ENCODE measurements around the gene C9. TPM values are rescaled to one million over a fixed set of nuclear protein-coding genes. Genes with fewer than 3 reads are reported as not detected.
"Not testable (repeated sequence)": the region's sequence is repeated elsewhere in the genome, so short reads cannot be mapped to it uniquely, and the experiment has no call there.

Gene C9
- polyA plus RNA-seq, 1 experiment = not detected

- H3K27me3 ChIP-seq (ENCODE audit: control insufficient read depth, insufficient read depth, low read length) = no peaks in the 10 kb centered on the region
- H3K4me3 ChIP-seq (ENCODE audit: low read depth, low read length) = no peak overlapping the region
- TF ChIP-seq CTCF (IDR thresholded peaks at IDR 0.05; ENCODE audit: insufficient read depth, low read depth, low read length) = no peak
- POLR2A ChIA-PET = interaction anchor here (0.6 kb wide), 1 partner anchor 132 kb away, joined by 3 read pairs; no protein-coding TSS in a partner anchor
- no peak for DNase-seq (ENCODE audit: low read depth)
- CTCF ChIA-PET = interaction anchor here (1.0 to 3.4 kb wide), 13 partner anchors 8 to 296 kb away, joined by 3 to 22 read pairs (median 6); partner anchors contain the start of gene FYB1
- H3K36me3 ChIP-seq (ENCODE audit: control insufficient read depth, insufficient read depth, low read length) = no peaks in the 10 kb centered on the region
Measured at GRCh38 chr5:39282561-39282960, 81.7 kb downstream of the C9 start.

GRCh38 chr5:39275865-39276264, 88.4 kb downstream of the C9 start:
- POLR2A ChIA-PET; H3K27me3 ChIP-seq (ENCODE audit: control insufficient read depth, insufficient read depth, low read length); H3K36me3 ChIP-seq (ENCODE audit: control insufficient read depth, insufficient read depth, low read length); CTCF ChIA-PET; DNase-seq (ENCODE audit: low read depth); H3K4me3 ChIP-seq (ENCODE audit: low read depth, low read length): not testable (repeated sequence)

- no peak for DNase-seq (ENCODE audit: low read depth)
- Histone ChIP-seq H3K36me3 (ENCODE audit: control insufficient read depth, insufficient read depth, low read length) (no peaks in the 10 kb centered on the region), H3K4me3 (ENCODE audit: low read depth, low read length) (no peak overlapping the region), H3K27me3 (ENCODE audit: control insufficient read depth, insufficient read depth, low read length) (no peaks in the 10 kb centered on the region)
- no peak for TF ChIP-seq CTCF (IDR thresholded peaks at IDR 0.05; ENCODE audit: insufficient read depth, low read depth, low read length)
- POLR2A ChIA-PET = no interaction called here
- CTCF ChIA-PET = interaction anchor here (0.5 to 1.7 kb wide), 3 partner anchors 8 to 57 kb away, joined by 3 to 6 read pairs (median 4); no protein-coding TSS in a partner anchor
Measured at GRCh38 chr5:39274398-39275085, 89.8 kb downstream of the C9 start.

- Histone ChIP-seq H3K27me3 (ENCODE audit: control insufficient read depth, insufficient read depth, low read length) (no peaks in the 10 kb centered on the region), H3K36me3 (ENCODE audit: control insufficient read depth, insufficient read depth, low read length) (no peaks in the 10 kb centered on the region), H3K4me3 (ENCODE audit: low read depth, low read length) (no peak overlapping the region)
- TF ChIP-seq CTCF (IDR thresholded peaks at IDR 0.05; ENCODE audit: insufficient read depth, low read depth, low read length) = no peak
- DNase-seq (ENCODE audit: low read depth) = no peak
- ChIA-PET POLR2A (no interaction called here), CTCF (interaction anchor here (1.7 kb wide), 1 partner anchor 9 kb away, joined by 6 read pairs; no protein-coding TSS in a partner anchor)
Measured at GRCh38 chr5:39273314-39273954, 90.9 kb downstream of the C9 start.

- H3K36me3 ChIP-seq (ENCODE audit: control insufficient read depth, insufficient read depth, low read length); CTCF ChIA-PET; POLR2A ChIA-PET: not testable (repeated sequence)
Measured at GRCh38 chr5:39272869-39273231, 91.4 kb downstream of the C9 start.

GRCh38 chr5:39270225-39270848, 94.0 kb downstream of the C9 start:
- H3K36me3 ChIP-seq (ENCODE audit: control insufficient read depth, insufficient read depth, low read length) = no peaks in the 10 kb centered on the region
- H3K27me3 ChIP-seq (ENCODE audit: control insufficient read depth, insufficient read depth, low read length) = no peaks in the 10 kb centered on the region
- no peak for TF ChIP-seq CTCF (IDR thresholded peaks at IDR 0.05; ENCODE audit: insufficient read depth, low read depth, low read length)
- DNase-seq (ENCODE audit: low read depth) = no peak
- CTCF ChIA-PET = interaction anchor here (1.0 to 2.0 kb wide), 2 partner anchors 13 to 53 kb away, joined by 3 to 8 read pairs; no protein-coding TSS in a partner anchor
- POLR2A ChIA-PET = no interaction called here
- no peak overlapping the region for H3K4me3 ChIP-seq (ENCODE audit: low read depth, low read length)

More at GRCh38 chr5:39272869-39273231, 91.4 kb downstream of the C9 start:
- not testable (repeated sequence) for H3K4me3 ChIP-seq (ENCODE audit: low read depth, low read length); DNase-seq (ENCODE audit: low read depth); H3K27me3 ChIP-seq (ENCODE audit: control insufficient read depth, insufficient read depth, low read length)
